HepG2 (cell line): ENCODE measurements around the gene BCAS4. TPM values are rescaled to one million over a fixed set of nuclear protein-coding genes. Genes with fewer than 3 reads are reported as not detected.

ENCODE experiments used
- BHLHE40 ChIP-seq: IDR thresholded peaks from 2 replicates; pipeline ENCODE4 v1.6.1; 2011; ENCODE audit warnings: low read length, improper control_type of control experiment
- HES4 ChIP-seq: sonication (generic); formaldehyde crosslinking; IDR thresholded peaks from 2 replicates; pipeline ENCODE4 v1.9.0; 2021; ENCODE audit warnings: mild to moderate bottlenecking, missing genetic modification reagents, borderline replicate concordance
- ZMYM4 ChIP-seq: sonication (generic); formaldehyde crosslinking; IDR thresholded peaks from 2 replicates; pipeline ENCODE4 v1.8.1; 2023; ENCODE audit warnings: mild to moderate bottlenecking, missing genetic modification reagents
- ZNF235 ChIP-seq: sonication (generic); formaldehyde crosslinking; IDR thresholded peaks from 2 replicates; pipeline ENCODE4 v1.8.1; 2023; ENCODE audit warnings: mild to moderate bottlenecking, missing genetic modification reagents, borderline replicate concordance
- ZNF431 ChIP-seq: sonication (generic); formaldehyde crosslinking; IDR thresholded peaks from 2 replicates; pipeline ENCODE4 v1.9.0; 2022; ENCODE audit warnings: missing genetic modification reagents, low read depth, mild to moderate bottlenecking, borderline replicate concordance
- ZNF569 ChIP-seq: sonication (generic); formaldehyde crosslinking; IDR thresholded peaks from 2 replicates; pipeline ENCODE4 v1.5.0; 2020; ENCODE audit warnings: mild to moderate bottlenecking, missing genetic modification reagents, moderate library complexity, borderline replicate concordance
- ZNF577 ChIP-seq: sonication (generic); formaldehyde crosslinking; IDR thresholded peaks from 2 replicates; pipeline ENCODE4 v1.4.0; 2020; ENCODE audit warnings: mild to moderate bottlenecking, low read depth, missing genetic modification reagents, borderline replicate concordance
- polyA plus RNA-seq, 8 experiments: library from polyadenylated mRNA; depleted of rRNA in 3 of 8; stranded (reverse) in 7 of 8; unstranded in 1 of 8; fragments of >200 nt; fragmentation: Illumina TruSeq in 4 of 8; extraction: Trizol in 4 of 8; gene quantifications; 2 replicates each; pipeline versions ENCODE4 v1.2.1 to v1.2.3, GENCODE V29; 2011 to 2016; ENCODE audit warnings: low read depth in 4 of 8, missing spikeins in 1 of 8, mixed read lengths in 1 of 8; ENCODE audit not compliant: insufficient read depth in 1 of 8
- total RNA-seq, 5 experiments: library from RNA; depleted of rRNA; stranded (reverse); fragments of >200 nt; fragmentation: Illumina TruSeq; extraction: Trizol; gene quantifications; 2 replicates each; pipeline ENCODE4 v1.2.3, GENCODE V29; 2016; ENCODE audit warnings: low read depth in 1 of 5
- TF ChIP-seq, protein P1 (sequence below): sonication (generic); formaldehyde crosslinking; IDR thresholded peaks from 2 replicates; pipeline ENCODE4 v1.4.0; 2020; ENCODE audit warnings: mild to moderate bottlenecking, missing genetic modification reagents
- TF ChIP-seq, protein P2 (sequence below): sonication (generic); formaldehyde crosslinking; IDR thresholded peaks from 2 replicates; pipeline ENCODE4 v1.5.0; 2020; ENCODE audit warnings: mild to moderate bottlenecking, missing genetic modification reagents, borderline replicate concordance
- TF ChIP-seq, protein P3 (sequence below): sonication (generic); formaldehyde crosslinking; IDR thresholded peaks from 2 replicates; pipeline ENCODE4 v1.8.0; 2022; ENCODE audit warnings: mild to moderate bottlenecking, missing genetic modification reagents; ENCODE audit not compliant: insufficient replicate concordance
- TF ChIP-seq, protein P4 (sequence below): sonication (generic); formaldehyde crosslinking; IDR thresholded peaks from 2 replicates; pipeline ENCODE4 v1.4.0; 2020; ENCODE audit warnings: missing genetic modification reagents, borderline replicate concordance

BCAS4 gene
- total and polyA plus RNA-seq, 2 of the 13 experiments (the other 11 are each of a cell fraction or from before 2014, with no cell fraction given) = 7.2 to 8.0 TPM

DNA sequence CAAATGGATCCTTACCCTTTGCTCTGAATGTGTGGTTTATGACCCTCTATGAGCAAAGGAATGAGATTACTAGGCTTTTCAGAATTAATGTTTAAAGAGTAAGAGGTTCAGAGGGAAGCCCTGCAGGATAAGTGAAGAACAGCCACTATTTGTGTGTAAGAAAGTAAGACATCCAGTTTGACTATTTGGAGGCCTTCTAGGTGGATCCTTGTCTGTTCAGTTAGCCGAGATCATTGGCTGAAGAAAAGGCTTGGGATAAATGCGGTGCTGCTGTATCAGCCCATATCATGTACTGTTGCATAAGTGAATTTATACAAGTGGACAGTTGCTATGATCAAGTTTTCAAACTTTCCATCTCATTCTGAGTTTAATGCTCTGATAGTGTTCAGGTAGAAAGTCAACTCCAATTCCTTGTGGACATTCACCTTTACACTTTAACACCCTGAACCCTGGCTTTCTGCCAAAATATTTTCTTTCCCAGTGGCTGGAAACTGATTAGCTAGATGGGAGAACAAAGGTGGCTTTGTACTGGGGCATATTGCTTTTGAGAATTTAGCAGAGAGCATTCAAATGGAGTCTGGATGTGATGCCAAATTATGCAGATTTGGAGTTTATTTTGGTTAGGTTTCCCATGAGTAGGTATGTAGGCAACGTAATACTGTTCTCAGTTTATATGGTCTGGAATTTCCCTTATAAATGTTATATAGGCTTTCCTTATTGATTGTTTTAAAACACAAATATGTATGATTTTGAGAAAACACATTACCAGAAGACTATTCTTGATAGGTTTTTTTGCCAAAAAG is 48.5 kb upstream of the BCAS4 start (continued):
- TF ChIP-seq HES4 (no peak), ZNF569 (CRISPR knock-in tag) (no peak), ZNF431 (no peak), ZMYM4 (CRISPR knock-in tag) (peak; percentile 77; the same call in 1 of the 2 replicates), BHLHE40 (no peak), ZNF235 (no peak), ZNF577 (no peak)
- TF ChIP-seq, protein P1, sequence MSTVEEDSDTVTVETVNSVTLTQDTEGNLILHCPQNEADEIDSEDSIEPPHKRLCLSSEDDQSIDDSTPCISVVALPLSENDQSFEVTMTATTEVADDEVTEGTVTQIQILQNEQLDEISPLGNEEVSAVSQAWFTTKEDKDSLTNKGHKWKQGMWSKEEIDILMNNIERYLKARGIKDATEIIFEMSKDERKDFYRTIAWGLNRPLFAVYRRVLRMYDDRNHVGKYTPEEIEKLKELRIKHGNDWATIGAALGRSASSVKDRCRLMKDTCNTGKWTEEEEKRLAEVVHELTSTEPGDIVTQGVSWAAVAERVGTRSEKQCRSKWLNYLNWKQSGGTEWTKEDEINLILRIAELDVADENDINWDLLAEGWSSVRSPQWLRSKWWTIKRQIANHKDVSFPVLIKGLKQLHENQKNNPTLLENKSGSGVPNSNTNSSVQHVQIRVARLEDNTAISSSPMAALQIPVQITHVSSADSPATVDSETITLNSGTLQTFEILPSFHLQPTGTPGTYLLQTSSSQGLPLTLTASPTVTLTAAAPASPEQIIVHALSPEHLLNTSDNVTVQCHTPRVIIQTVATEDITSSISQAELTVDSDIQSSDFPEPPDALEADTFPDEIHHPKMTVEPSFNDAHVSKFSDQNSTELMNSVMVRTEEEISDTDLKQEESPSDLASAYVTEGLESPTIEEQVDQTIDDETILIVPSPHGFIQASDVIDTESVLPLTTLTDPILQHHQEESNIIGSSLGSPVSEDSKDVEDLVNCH (CRISPR knock-in tag) = no peak
- TF ChIP-seq, protein P2, sequence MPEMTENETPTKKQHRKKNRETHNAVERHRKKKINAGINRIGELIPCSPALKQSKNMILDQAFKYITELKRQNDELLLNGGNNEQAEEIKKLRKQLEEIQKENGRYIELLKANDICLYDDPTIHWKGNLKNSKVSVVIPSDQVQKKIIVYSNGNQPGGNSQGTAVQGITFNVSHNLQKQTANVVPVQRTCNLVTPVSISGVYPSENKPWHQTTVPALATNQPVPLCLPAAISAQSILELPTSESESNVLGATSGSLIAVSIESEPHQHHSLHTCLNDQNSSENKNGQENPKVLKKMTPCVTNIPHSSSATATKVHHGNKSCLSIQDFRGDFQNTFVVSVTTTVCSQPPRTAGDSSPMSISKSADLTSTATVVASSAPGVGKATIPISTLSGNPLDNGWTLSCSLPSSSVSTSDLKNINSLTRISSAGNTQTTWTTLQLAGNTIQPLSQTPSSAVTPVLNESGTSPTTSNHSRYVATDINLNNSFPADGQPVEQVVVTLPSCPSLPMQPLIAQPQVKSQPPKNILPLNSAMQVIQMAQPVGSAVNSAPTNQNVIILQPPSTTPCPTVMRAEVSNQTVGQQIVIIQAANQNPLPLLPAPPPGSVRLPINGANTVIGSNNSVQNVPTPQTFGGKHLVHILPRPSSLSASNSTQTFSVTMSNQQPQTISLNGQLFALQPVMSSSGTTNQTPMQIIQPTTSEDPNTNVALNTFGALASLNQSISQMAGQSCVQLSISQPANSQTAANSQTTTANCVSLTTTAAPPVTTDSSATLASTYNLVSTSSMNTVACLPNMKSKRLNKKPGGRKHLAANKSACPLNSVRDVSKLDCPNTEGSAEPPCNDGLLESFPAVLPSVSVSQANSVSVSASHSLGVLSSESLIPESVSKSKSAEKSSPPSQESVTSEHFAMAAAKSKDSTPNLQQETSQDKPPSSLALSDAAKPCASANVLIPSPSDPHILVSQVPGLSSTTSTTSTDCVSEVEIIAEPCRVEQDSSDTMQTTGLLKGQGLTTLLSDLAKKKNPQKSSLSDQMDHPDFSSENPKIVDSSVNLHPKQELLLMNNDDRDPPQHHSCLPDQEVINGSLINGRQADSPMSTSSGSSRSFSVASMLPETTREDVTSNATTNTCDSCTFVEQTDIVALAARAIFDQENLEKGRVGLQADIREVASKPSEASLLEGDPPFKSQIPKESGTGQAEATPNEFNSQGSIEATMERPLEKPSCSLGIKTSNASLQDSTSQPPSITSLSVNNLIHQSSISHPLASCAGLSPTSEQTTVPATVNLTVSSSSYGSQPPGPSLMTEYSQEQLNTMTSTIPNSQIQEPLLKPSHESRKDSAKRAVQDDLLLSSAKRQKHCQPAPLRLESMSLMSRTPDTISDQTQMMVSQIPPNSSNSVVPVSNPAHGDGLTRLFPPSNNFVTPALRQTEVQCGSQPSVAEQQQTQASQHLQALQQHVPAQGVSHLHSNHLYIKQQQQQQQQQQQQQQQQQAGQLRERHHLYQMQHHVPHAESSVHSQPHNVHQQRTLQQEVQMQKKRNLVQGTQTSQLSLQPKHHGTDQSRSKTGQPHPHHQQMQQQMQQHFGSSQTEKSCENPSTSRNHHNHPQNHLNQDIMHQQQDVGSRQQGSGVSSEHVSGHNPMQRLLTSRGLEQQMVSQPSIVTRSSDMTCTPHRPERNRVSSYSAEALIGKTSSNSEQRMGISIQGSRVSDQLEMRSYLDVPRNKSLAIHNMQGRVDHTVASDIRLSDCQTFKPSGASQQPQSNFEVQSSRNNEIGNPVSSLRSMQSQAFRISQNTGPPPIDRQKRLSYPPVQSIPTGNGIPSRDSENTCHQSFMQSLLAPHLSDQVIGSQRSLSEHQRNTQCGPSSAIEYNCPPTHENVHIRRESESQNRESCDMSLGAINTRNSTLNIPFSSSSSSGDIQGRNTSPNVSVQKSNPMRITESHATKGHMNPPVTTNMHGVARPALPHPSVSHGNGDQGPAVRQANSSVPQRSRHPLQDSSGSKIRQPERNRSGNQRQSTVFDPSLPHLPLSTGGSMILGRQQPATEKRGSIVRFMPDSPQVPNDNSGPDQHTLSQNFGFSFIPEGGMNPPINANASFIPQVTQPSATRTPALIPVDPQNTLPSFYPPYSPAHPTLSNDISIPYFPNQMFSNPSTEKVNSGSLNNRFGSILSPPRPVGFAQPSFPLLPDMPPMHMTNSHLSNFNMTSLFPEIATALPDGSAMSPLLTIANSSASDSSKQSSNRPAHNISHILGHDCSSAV (CRISPR knock-in tag) = no peak
- TF ChIP-seq, protein P3, sequence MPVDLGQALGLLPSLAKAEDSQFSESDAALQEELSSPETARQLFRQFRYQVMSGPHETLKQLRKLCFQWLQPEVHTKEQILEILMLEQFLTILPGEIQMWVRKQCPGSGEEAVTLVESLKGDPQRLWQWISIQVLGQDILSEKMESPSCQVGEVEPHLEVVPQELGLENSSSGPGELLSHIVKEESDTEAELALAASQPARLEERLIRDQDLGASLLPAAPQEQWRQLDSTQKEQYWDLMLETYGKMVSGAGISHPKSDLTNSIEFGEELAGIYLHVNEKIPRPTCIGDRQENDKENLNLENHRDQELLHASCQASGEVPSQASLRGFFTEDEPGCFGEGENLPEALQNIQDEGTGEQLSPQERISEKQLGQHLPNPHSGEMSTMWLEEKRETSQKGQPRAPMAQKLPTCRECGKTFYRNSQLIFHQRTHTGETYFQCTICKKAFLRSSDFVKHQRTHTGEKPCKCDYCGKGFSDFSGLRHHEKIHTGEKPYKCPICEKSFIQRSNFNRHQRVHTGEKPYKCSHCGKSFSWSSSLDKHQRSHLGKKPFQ (CRISPR knock-in tag) = no peak
- TF ChIP-seq, protein P4, sequence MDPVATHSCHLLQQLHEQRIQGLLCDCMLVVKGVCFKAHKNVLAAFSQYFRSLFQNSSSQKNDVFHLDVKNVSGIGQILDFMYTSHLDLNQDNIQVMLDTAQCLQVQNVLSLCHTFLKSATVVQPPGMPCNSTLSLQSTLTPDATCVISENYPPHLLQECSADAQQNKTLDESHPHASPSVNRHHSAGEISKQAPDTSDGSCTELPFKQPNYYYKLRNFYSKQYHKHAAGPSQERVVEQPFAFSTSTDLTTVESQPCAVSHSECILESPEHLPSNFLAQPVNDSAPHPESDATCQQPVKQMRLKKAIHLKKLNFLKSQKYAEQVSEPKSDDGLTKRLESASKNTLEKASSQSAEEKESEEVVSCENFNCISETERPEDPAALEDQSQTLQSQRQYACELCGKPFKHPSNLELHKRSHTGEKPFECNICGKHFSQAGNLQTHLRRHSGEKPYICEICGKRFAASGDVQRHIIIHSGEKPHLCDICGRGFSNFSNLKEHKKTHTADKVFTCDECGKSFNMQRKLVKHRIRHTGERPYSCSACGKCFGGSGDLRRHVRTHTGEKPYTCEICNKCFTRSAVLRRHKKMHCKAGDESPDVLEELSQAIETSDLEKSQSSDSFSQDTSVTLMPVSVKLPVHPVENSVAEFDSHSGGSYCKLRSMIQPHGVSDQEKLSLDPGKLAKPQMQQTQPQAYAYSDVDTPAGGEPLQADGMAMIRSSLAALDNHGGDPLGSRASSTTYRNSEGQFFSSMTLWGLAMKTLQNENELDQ (CRISPR knock-in tag) = no peak
